H9 (cell line): ENCODE results near the gene SRGAP3. TPM values are rescaled to one million over a fixed set of nuclear protein-coding genes. Genes with fewer than 3 reads are reported as not detected.

Source experiments
- DNase-seq: peaks from one replicate; pipeline ENCODE4 v3.0.0-alpha.2; 2017
- H2AFZ ChIP-seq: one replicate; pipeline ENCODE4 v1.6.1; 2013; ENCODE audit warnings: mild to moderate bottlenecking, low read length, control low read depth, moderate library complexity
- H2AK5ac ChIP-seq: 2 replicates; pipeline ENCODE4 v1.6.1; 2013; ENCODE audit warnings: low read length, control low read depth, mixed read lengths; ENCODE audit not compliant: insufficient read length
- H2BK120ac ChIP-seq: one replicate; pipeline ENCODE4 v1.6.1; 2013; ENCODE audit warnings: low read depth, mild to moderate bottlenecking, low read length, control low read depth, inconsistent platforms; ENCODE audit not compliant: poor library complexity, severe bottlenecking
- H2BK12ac ChIP-seq: 2 replicates; pipeline ENCODE4 v1.6.1; 2013; ENCODE audit warnings: low read length, control low read depth, mixed read lengths, low read depth; ENCODE audit not compliant: insufficient read length
- H2BK15ac ChIP-seq: 2 replicates; pipeline ENCODE4 v1.6.1; 2013; ENCODE audit warnings: low read depth, low read length, control low read depth
- H2BK20ac ChIP-seq: one replicate; pipeline ENCODE4 v1.6.1; 2013; ENCODE audit warnings: low read depth, mild to moderate bottlenecking, low read length, control low read depth, inconsistent platforms; ENCODE audit not compliant: poor library complexity, severe bottlenecking
- H2BK5ac ChIP-seq: 2 replicates; pipeline ENCODE4 v1.6.1; 2013; ENCODE audit warnings: low read length, control low read depth, mixed read lengths; ENCODE audit not compliant: insufficient read length
- H3K14ac ChIP-seq: 2 replicates; pipeline ENCODE4 v1.6.1; 2013; ENCODE audit warnings: low read length, control low read depth; ENCODE audit not compliant: insufficient read depth
- H3K18ac ChIP-seq: 2 replicates; pipeline ENCODE4 v1.6.1; 2013; ENCODE audit warnings: low read depth, mild to moderate bottlenecking, mixed read lengths, low read length, control low read depth; ENCODE audit not compliant: insufficient read length
- H3K23ac ChIP-seq: 2 replicates; pipeline ENCODE4 v1.6.1; 2013; ENCODE audit warnings: low read length, control low read depth, mixed read lengths, low read depth; ENCODE audit not compliant: insufficient read length
- H3K23me2 ChIP-seq: 2 replicates; pipeline ENCODE4 v1.6.1; 2013; ENCODE audit warnings: low read depth, mild to moderate bottlenecking, mixed read lengths, low read length, control low read depth; ENCODE audit not compliant: insufficient read length, poor library complexity, severe bottlenecking
- H3K27ac ChIP-seq: 2 replicates; pipeline ENCODE4 v1.5.1; 2013; ENCODE audit warnings: low read length, control low read depth, mixed read lengths, low read depth; ENCODE audit not compliant: insufficient read length
- H3K27me3 ChIP-seq: 2 replicates; pipeline ENCODE4 v1.6.1; 2013; ENCODE audit warnings: low read length, control low read depth, inconsistent platforms; ENCODE audit not compliant: insufficient read depth
- H3K4ac ChIP-seq: 2 replicates; pipeline ENCODE4 v1.6.1; 2013; ENCODE audit warnings: low read depth, mild to moderate bottlenecking, control low read depth, inconsistent platforms, low read length, moderate library complexity
- H3K4me1 ChIP-seq: 2 replicates; pipeline ENCODE4 v1.6.1; 2013; ENCODE audit warnings: low read length, control low read depth, inconsistent platforms; ENCODE audit not compliant: insufficient read depth
- H3K4me2 ChIP-seq: 2 replicates; pipeline ENCODE4 v1.6.1; 2013; ENCODE audit warnings: low read length, control low read depth, mixed read lengths; ENCODE audit not compliant: insufficient read length, insufficient read depth
- H3K56ac ChIP-seq: 2 replicates; pipeline ENCODE4 v1.6.1; 2013; ENCODE audit warnings: low read depth, mild to moderate bottlenecking, mixed read lengths, low read length, control low read depth; ENCODE audit not compliant: insufficient read length
- H3K79me1 ChIP-seq: 2 replicates; pipeline ENCODE4 v1.6.1; 2013; ENCODE audit warnings: low read depth, mild to moderate bottlenecking, moderate library complexity, low read length, control low read depth, inconsistent platforms; ENCODE audit not compliant: insufficient read depth, poor library complexity, severe bottlenecking
- H3K79me2 ChIP-seq: 2 replicates; pipeline ENCODE4 v1.6.1; 2013; ENCODE audit warnings: low read length, control low read depth, inconsistent platforms; ENCODE audit not compliant: insufficient read depth
- H3K9ac ChIP-seq: 2 replicates; pipeline ENCODE4 v1.6.1; 2013; ENCODE audit warnings: low read length, control low read depth, mixed read lengths; ENCODE audit not compliant: insufficient read length; ENCODE audit errors: extremely low read depth
- H3K9me3 ChIP-seq: one replicate; pipeline ENCODE4 v1.6.1; 2013; ENCODE audit warnings: low read depth, low read length, inconsistent platforms; ENCODE audit not compliant: control insufficient read depth
- H3T11ph ChIP-seq: one replicate; pipeline ENCODE4 v1.6.1; 2013; ENCODE audit warnings: mild to moderate bottlenecking, low read length, control low read depth, inconsistent platforms
- H4K20me1 ChIP-seq: one replicate; pipeline ENCODE4 v1.6.1; 2013; ENCODE audit not compliant: control insufficient read depth, insufficient read length, insufficient read depth
- H4K5ac ChIP-seq: 2 replicates; pipeline ENCODE4 v1.6.1; 2013; ENCODE audit warnings: low read depth, mild to moderate bottlenecking, mixed read lengths, low read length, control low read depth; ENCODE audit not compliant: insufficient read length
- H4K8ac ChIP-seq: replicated peaks from 2 replicates; pipeline ENCODE4 v1.6.1; 2013; ENCODE audit warnings: low read length, control low read depth, mixed read lengths, low read depth; ENCODE audit not compliant: insufficient read length
- H4K91ac ChIP-seq: 2 replicates; pipeline ENCODE4 v1.6.1; 2013; ENCODE audit warnings: low read depth, mild to moderate bottlenecking, moderate library complexity, mixed read lengths, low read length, control low read depth; ENCODE audit not compliant: insufficient read length
- H3K27ac Mint-ChIP-seq, 3 experiments: 2 replicates in 2 of 3; 3 replicates in 1 of 3; pipeline ENCODE4 v1.8.0; 2020 to 2021; ENCODE audit warnings: mixed read lengths in 3 of 3, mild to moderate bottlenecking in 1 of 3, moderate library complexity in 1 of 3
- H3K27me3 Mint-ChIP-seq: 2 replicates; pipeline ENCODE4 v1.8.0; 2021; ENCODE audit warnings: low read depth, mild to moderate bottlenecking, moderate library complexity, mixed read lengths
- H3K36me3 Mint-ChIP-seq, 3 experiments: 2 replicates in 2 of 3; 3 replicates in 1 of 3; pipeline ENCODE4 v1.8.0; 2020 to 2021; ENCODE audit warnings: low read depth in 3 of 3, mixed read lengths in 3 of 3; ENCODE audit not compliant: insufficient read depth in 1 of 3
- H3K4me1 Mint-ChIP-seq, 2 experiments: 2 replicates each; pipeline ENCODE4 v1.8.0; 2020; ENCODE audit warnings: mixed read lengths in 2 of 2
- H3K4me3 Mint-ChIP-seq, 2 experiments: 2 replicates in 1 of 2; 3 replicates in 1 of 2; pipeline ENCODE4 v1.8.0; 2020 to 2021; ENCODE audit warnings: mild to moderate bottlenecking in 2 of 2, mixed read lengths in 2 of 2, moderate library complexity in 1 of 2
- H3K9me3 Mint-ChIP-seq, 2 experiments: 2 replicates in 1 of 2; 3 replicates in 1 of 2; pipeline ENCODE4 v1.8.0; 2020; ENCODE audit warnings: mild to moderate bottlenecking in 2 of 2, mixed read lengths in 2 of 2, moderate library complexity in 1 of 2
- CTCF ChIP-seq: fragments of 200-600 bp; sonication (generic); conservative IDR thresholded peaks from 3 replicates; pipeline ENCODE4 v1.8.0; 2021; ENCODE audit warnings: antibody characterized with exemption, mild to moderate bottlenecking
- WGBS: extraction: QIAGEN DNeasy Blood & Tissue Kit; methylation state at CpG from one replicate; pipeline ENCODE4 v1.1.7; 2013; ENCODE audit warnings: missing lambda C conversion rate, low lambda C conversion rate, mixed read lengths; ENCODE audit not compliant: insufficient read length; ENCODE audit errors: extremely low coverage; 5-methylcytosine and 5-hydroxymethylcytosine counted together
- total RNA-seq: library from RNA; stranded (reverse); gene quantifications from 2 replicates; pipeline ENCODE4 v1.2.1, GENCODE V29; 2021

The SRGAP3 gene
- total RNA-seq, 1 experiment from 2014 or later: 3.4 TPM

GRCh38 chr3:9116336-9116735, 133.1 kb downstream of the SRGAP3 start:
- Histone ChIP-seq H2BK5ac (no peak overlapping the region), H4K20me1 (no peaks in the 10 kb centered on the region), H4K8ac (no peak overlapping the region), H3K9ac (no peak overlapping the region), H4K91ac (no peak overlapping the region), H3K4ac (no peak overlapping the region), H2BK120ac (no peak overlapping the region), H3K56ac (no peak overlapping the region), H3K27ac (no peak overlapping the region), H3K23ac (no peak overlapping the region), H3K14ac (no peak overlapping the region), H3K27me3 (no peaks in the 10 kb centered on the region), H2AK5ac (no peak overlapping the region), H3K4me1 (no peaks in the 10 kb centered on the region), H2BK12ac (no peak overlapping the region), H2AFZ (no peak overlapping the region), H3K18ac (no peak overlapping the region), H3K79me1 (no peaks in the 10 kb centered on the region), H4K5ac (no peak overlapping the region), H3K23me2 (no peaks in the 10 kb centered on the region), H3K9me3 (no peaks in the 10 kb centered on the region), H2BK15ac (no peak overlapping the region), H3T11ph (no peak overlapping the region), H3K79me2 (no peaks in the 10 kb centered on the region), H3K4me2 (no peak overlapping the region), H2BK20ac (no peak overlapping the region)
- no peak for DNase-seq
- Mint-ChIP-seq H3K9me3 (peaks cover 3% of the 10 kb centered on the region in 2 experiments; a peak in 2 of 5 replicates), H3K4me1 (no peaks in the 10 kb centered on the region; a peak in 2 of 4 replicates), H3K4me3 (no peak overlapping the region), H3K27me3 (peaks cover 2% of the 10 kb centered on the region), H3K27ac (no peak overlapping the region; a peak in 1 of 7 replicates), H3K36me3 (peaks cover 2 to 10% (median 3%) of the 10 kb centered on the region in 3 experiments; a peak in 4 of 7 replicates)
- WGBS: no CpG with 5 or more reads among the region's 3 CpGs
- TF ChIP-seq CTCF: no peak
